Right renal pelvis (tissue), 4 donors: ENCODE measurements around the gene POLL. TPM values are rescaled to one million over a fixed set of nuclear protein-coding genes. Genes with fewer than 3 reads are reported as not detected.
A peak's percentile ranks its signal among the peaks of the same experiment; 100 is the strongest.

ENCODE experiments used
- DNase-seq, 4 donors: peaks; one replicate each; pipeline ENCODE4 v3.0.0-alpha.2; 2013; ENCODE audit warnings: low read depth in 4 of 4, low spot score in 3 of 4, missing footprints in 1 of 4
- polyA plus RNA-seq, 4 donors: library from polyadenylated mRNA; unstranded; fragments of 120-200 nt; gene quantifications; one replicate each; pipeline ENCODE4 v1.2.1, GENCODE V29; 2013; ENCODE audit not compliant: insufficient read length in 4 of 4

Gene POLL
- polyA plus RNA-seq, 4 donors = 29.7 to 34.5 (median 33.6) TPM

DNA sequence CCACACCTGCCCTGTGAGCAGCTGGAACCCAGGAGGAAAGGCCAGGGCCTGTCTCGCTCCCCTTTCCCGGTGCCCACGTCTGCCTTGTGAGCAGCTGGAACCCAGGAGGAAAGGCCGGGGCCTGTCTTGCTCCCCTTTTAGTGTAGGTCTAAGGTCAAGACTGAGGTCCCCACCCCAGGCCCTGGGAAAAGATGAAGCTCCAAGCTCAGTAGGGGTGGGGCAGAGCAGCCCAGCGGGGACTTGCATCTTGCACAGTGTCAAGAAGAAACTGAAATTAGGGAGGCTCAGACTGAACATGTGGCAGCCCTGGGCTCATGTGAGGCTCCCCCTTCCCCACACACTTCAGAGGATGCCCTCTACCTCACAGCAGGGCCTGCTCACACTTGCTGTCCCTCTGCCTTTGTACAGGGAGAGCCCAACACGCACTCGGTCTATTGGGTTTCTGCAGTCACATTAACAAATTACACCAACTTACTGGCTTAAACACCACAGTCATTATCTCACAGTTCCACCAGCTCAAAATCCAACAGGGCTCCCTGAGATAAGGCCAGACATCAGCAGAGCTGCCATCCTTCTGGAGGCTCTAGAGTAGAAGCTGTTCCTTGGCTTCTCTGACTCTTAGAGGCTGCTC lies 12.4 kb downstream of the POLL start:
- DNase-seq = no peak

DNA sequence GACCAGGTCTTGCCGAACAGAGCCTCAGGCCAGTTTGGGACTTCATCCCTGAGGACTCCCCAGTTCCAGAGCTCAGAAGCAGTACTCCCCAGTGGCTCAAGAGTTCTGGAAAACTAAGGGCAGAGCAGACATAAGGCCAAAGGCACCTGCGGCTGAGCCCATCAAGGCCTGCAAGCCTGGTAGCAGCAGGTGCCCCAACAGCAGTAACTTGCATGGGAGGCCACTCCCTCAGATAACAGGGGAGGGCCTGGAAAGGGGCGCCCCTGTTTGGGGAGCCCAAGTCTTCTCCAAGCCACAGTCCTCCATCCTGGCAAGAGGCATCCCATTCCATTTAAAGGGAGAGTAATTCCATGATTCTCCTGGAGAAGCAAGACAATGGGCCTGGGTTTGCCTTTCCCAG lies 13.0 kb downstream of the POLL start:
- DNase-seq = no peak

DNA sequence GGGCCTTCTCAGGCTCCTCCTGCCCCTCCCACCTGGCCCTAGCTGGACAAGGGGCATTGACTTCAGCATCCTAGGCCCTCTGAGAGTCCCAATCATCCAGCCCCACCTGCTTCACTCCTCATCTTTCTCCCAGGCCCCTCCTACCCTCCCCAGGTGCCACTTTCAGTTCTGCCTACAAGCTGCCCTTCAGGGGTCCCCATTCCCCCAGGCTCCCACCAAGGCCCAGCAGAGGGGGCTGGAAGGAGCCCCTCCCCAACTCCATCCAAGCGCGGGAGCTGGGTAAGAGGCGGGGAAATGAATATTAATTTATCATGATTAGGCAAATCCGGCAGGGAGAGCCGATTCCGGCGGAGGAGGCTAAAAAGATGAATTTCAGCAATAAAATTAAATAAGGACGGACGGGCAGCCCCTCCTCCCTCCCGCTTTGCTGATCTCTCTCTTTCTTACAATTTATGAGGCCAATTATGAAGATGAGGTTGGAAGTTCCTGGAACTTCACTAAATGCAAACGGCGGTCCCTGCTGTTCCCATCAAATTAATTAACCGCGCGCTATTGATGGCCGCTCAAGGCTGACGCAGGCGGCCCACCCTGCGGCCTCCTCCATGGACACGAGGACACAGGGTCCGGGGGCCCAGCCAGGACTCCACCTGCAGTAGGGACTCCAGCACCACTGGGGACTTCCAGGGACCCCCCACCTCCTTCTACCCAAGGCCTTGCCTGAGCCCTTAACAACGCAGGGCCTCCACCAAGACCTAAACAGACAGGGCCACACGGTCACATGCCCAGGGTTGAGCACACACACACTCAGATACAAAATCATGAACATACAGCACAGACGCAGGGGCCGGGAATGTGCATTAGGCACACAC lies 13.9 kb downstream of the POLL start:
- DNase-seq = no peak

DNA sequence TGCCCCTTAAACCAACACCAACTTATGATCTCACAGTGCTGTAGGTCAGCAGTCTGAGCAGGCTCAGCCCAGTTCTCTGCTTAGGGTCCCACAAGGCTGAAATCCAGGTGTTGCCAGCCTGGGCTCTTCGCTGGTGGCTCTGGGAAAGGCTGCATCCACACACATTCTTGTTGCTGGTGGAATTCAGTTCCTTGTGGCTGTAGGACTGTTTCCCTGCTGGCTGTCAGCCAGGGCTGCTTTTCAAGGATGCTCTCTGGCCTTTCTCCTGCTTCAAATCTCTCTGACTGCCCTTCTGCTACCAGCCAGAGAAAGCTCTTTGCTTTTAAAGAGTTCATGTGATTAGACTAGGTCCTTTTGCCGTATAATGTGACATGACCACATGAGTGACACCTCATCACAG lies 15.3 kb downstream of the POLL start:
- DNase-seq = no peak

DNA sequence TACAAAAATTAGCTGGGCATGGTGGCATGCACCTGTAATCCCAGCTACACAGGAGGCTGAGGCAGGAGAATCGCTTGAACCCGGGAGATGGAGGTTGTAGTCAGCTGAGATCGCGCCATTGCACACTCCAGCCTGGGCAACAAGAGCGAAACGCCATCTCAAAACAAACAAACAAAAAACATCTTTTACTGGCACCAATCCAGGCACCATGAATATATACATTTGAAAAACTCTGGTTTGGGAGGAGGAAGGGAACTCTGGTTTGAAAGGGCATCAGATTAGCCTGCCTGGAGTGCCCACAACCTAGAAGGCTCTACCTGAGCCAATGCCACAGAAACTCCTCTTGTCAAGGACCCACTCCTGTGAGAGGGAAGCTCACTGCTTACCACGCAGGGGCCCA lies 15.9 kb downstream of the POLL start:
- no peak for DNase-seq

DNA sequence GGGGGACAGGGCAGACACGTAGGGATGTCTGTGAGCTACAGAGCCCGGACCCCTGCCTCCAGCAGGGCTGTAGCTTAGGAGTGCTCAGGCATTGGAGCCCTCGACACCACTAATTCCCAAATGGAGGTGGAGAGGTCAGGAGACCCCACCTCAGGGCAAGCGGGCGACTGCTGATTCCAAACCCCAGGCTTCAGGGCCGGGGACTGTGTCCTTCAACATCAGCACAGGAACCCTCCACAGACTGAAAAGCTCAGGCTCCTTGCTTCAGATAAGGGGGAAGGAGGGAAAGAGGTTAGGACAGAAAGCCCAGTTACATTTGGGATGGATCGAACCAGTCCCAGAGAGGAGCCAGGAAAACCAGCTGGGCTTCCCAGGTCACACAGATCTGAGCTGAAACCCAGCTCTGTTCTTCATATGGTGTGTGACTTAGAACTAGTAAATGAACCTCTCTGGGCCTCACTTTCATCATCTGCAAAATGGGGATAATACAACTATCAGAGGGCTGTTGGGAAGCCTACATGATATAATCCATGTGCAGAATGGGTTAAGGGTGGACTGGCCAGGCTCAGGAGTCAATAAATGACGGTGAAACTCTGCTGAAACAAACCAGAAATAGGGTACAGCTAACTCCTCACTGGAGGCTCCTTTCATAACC lies 16.7 kb downstream of the POLL start:
- DNase-seq = no peak

DNA sequence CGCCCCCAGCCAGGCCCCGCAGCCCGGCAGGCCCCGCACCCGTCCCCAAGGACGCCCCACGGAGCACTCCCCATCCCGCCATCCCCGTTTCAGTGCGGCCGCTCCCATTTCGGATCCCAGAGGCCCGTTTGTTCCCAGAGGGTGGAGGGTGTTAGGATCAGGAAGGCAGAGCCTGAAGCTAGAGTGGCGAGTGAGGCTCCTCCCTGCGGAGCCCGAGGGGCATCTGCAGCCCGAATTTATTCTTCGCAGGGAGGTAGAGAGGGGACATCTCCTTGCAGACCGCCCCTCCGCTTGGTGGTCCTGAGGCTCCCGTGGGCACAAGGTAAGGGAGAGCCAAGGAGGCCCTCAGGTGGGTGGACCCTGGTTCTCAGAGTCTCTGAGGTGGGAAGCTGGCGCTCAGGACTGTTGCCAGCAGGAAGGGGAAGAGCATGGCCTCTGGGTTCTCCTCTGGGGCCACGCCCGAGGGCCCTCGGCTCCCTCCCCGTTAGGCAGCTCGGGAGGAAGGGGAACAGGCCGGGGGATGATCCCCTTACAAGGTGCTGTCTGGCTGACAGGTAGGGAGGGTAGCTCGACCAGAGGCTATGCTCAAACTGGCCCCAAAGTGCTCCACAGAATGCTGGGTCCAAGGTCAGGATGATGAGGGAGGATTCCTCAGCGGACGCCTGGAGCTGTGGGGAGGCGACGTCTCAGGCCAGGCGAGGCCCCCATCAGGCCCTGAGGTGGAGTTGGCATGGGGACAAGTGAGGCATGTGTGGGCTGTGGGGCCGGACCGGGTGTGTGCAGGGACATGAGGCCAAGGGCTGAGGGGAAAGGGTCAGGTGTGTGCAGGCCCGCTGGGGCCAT lies 17.4 kb downstream of the POLL start:
- no peak for DNase-seq

DNA sequence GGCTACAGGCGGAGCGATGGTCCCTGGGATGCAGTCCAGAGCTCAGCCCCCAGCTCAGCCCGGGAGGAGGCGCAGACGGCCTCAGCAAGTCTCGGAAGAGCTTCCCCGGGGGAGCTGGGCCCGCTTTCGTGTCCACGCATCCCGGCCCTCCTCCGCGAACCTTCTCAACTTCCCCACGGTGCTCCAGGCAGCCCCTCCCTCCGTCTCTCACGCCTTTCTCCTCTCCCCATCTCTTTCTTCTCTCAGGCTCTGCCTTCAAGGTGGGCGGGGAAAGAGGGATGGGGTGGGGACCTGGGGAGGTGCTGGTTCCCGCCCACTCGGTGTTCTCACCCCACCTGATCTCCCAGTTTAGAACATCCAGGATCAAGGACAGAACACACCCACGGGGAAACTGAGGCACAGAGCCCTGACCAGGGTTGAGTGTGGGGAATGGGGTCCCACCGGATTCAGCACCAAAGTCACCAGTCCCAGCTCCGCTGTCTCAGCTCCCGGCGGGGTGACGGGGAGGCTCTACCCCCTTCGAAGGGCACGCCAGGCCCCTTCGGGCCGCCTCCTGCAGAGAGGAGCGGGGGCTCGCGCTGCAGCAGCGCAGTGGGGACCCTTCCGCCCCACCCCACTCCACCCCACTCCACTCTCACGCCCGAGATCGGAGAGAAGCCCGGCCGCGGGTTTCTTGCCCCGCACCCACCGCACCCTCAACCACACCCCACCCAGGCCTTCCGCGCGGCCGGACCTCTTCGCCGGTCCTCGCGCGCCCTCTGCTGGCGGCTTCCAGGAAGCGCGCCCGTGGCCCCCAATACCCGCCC lies 18.2 kb downstream of the POLL start:
- DNase-seq = peak in 3 of 4 donors; percentile 51 to 76 (median 61)

DNA sequence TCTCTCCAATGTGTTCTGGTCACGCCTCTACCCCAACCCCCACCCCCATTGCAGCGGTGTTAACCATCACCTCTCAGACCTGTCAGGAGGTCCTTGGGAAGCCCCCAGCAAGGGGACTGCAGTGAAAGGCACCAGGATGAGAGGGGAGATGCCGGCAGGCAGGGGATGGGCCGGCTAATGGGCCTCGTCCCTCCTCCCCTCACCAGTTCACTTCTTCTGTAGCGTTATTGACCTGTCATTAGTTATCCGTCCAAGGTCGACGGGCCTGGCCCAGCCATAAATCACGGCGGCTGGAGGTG lies 18.8 kb downstream of the POLL start:
- no peak for DNase-seq

DNA sequence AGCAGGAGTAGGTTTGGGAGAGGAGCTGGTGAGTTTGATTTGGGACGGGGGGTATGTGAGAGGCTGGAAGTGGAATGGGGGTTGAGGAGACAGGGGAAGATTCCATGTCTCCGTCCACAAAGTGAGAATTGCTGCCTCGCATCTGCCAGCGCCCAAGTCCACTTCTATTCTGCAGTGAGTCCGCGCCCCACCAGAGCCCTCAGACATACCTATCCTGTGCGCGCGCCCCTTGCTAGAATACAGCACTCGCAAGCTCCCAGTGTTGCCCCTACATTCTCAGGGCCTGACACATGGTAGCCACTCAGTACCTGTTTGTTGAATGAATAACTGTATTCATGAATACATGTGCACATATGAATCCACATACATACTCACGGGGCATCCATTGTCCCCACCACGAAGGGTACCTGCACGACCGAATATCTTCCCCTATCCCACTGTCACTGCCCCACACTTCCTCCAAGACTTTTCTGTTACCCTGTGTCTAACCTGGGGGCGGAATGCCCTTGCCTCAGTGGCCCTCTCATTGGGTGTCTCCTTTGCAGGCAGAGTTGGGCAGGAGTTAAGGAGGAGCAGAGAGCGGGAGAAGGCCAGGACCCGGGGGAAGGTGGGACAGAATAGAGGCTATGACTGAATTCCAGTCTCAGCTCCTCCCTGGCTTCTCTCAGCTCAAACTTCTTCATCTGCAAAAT lies 19.9 kb downstream of the POLL start:
- no peak for DNase-seq

DNA sequence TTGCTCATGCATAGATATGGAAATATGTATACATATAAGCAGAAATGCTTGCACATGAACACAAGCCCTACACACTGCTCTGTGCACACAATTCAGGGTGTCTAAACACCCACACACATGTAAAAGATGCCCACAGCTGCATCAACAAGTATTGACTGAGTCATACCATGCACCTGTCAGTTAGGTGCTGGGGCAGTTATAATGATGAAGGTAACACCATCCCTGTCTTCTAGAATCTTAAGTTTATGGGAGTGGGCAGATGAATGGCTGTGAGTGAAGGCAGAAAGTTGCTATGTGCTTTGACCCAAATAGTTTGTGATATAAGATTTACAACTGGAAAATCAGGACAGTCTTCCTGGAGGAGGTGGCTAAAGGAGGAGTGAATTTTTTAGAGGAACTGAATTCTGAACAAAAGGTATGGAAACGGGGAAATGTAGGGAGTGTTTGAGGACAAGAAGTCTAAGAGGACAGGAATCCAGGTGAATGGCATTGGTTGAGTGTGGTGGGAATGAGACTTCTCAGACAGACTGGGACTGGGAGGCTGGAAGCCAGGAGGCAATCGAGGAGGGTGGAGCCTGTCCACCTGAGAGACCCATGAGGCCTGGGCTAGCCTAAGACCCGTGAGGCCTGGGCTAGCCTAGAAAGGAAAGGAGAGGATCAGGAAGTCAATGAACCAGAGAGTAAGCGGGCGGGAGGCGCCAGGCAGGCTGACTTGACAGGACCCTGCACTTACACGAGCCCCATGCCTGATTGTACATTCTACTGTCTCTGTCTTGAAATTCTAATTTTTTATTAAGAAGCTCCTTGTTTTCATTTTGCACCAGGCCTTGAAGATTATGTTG lies 20.7 kb downstream of the POLL start:
- DNase-seq = no peak

DNA sequence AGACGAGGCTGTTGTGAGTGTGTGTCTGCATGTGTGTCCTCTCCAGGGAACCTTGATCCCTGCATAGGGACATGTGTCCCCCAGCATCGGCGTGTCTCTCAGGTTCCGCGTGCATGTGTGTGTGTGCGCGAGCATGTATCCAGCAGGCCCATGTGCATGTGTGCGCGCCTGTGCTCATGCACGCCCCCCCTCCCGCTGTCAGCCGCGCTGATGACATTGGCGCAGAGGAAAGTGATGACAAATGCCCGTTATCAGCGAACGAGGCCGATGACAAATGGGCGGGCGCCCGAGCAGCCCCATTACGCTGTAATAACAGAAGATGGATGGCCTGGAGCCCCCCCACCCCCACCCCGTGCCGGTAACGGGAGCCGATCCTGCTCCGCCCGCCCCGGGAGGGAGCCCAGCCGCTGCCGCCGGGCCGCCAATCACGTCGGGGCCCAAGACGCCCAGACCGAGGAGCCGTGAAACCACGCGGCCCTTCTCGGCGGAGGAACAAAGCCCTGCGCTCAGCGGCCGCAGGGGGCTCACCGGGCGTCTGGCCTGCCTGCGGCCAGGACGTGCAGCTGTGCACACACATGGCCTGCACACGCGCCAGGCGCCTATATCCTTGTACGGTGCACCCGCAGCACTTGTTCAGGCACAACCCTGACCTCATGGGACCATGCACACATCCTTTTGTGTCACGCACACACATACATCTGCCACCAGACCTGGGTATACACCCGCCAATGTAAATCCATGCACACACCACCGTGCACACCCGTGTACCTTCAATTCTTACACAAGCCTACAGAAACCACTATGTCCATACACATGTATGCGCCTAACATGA lies 21.5 kb downstream of the POLL start:
- no peak for DNase-seq

DNA sequence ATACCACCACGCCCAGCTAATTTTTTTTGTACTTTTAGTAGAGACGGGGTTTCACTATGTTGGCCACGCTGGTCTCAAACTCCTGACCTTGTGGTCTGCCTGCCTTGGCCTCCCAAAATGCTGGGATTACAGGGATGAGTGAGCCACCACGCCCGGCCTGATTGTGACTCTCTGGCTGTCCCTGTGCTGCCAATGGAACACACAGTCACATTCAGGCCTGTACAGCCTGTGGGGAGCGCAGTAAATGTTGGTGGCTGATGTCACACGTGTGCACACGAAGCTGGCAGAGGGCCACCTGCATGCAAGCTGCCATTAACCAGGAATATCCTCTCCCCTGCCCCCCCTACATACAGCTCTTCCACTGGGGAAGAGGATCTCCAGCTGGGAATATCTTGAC lies 22.1 kb downstream of the POLL start:
- no peak for DNase-seq

DNA sequence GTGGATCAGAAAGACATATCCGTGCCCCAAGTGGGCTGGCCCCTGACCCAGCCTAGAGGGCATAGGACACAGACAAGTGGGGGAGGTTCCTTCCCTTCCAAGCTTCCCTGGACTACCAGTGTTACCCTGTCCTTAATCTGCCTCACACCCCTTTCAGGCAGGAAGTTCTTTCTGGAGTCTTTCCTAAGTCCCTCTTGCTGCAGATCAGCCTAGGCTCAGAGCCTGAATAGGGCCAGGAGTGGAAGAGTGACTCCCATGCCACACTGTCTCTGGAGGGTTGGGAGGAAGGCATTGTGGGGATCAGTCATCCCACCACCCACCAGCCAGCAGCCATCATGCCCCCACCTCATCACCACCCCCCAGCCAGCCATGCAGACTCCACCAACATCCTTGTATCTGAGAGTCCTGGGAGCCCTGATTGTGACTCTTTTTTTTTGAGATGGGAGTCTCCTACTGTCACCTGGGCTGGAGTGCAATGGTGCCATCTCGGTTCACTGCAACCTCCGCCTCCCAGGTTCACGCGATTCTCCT lies 22.6 kb downstream of the POLL start:
- no peak for DNase-seq

DNA sequence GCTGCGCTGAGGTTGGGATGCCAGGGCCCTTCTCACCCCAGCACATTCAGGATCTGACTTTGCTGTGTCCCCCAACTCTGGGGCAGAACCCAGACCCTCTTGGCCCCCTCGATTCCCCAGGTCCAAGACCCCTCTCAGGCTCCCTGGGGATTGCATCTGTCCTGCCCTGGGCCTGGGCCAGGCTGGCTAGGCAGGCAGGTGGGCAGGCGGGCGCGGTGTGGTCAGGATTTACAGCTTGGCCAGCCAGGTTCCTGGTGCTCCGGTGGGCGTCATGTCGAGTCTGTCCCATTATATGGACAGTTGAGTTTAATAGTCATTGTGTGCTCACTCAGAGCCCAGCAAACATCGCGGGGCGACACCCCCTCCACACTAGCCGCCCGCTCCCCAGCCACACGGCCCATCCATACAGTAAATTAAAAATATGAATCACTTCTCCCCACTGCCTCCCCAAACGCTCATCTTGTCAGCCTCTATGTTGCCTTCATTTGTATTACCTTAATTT lies 23.5 kb downstream of the POLL start:
- DNase-seq = no peak

DNA sequence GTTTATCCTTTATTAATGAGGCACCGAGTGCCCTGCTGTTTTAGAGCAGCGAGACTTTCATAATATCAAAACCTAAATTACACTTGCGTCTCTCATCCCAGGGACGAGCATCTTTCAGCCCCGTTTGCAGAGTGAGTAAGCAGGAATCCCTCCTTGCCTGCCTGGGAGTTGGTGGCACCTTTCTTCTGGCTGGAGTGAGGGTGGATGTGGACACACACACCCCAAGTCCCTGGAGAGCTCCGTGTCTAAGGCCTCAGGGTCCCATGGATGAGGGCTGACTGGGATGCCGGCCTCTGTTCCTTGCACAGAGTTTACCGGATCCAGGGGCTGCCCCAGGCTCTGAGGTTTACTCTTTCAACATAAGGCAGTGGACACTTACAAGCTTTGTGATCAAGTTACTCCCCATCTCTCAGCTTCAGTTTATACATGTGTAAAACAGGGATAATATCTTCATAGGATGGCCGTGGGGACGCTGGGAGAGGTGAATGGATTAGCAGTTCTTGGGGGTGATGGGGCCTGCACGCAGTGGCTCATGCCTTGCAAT lies 24.5 kb downstream of the POLL start:
- DNase-seq = no peak

DNA sequence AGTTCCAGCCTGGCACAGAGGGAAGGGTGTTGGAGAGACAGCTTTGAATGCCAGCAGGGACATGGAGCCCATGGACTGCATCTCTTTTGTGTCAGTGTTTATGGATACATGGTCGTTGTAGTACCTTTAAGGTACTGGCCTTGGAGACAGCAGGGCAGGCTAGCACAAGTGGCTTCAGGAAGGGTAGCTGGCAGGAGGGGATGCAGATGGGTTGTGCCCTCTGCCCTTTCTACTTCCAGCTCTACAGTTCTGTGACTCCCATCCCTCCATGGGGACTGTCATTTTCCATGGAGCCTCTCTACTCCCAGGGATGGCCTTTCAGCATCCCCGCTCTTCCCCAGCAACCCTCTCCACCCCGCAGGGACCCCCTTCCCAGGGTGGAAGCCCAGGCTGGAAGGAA lies 25.1 kb downstream of the POLL start:
- no peak for DNase-seq
